ENCODE results near the gene RPS6KA5.
A peak's percentile ranks its signal among the peaks of the same experiment; 100 is the strongest.
"Not testable (repeated sequence)": the region's sequence is repeated elsewhere in the genome, so short reads cannot be mapped to it uniquely, and the experiment has no call there.

Gene RPS6KA5

GRCh38 chr14:90827919-90828610 lies 232.4 kb downstream of the RPS6KA5 start:
- peak; percentile 96 for DNase-seq

GRCh38 chr14:90823542-90823941 lies 236.9 kb downstream of the RPS6KA5 start:
- not testable (repeated sequence) for DNase-seq

GRCh38 chr14:90820958-90821357 lies 239.5 kb downstream of the RPS6KA5 start:
- peak; percentile 84 for DNase-seq

- DNase-seq: no peak
These were observed 240.6 kb downstream of the RPS6KA5 start for GRCh38 chr14:90819734-90820393.

GRCh38 chr14:90818715-90819114 lies 241.7 kb downstream of the RPS6KA5 start:
- no peak for DNase-seq

GRCh38 chr14:90816681-90817436 lies 243.6 kb downstream of the RPS6KA5 start:
- no peak for DNase-seq

GRCh38 chr14:90815822-90816662 lies 244.4 kb downstream of the RPS6KA5 start, which contains the start of gene TTC7B:
TTC7B (minus strand) TSS chr14:90816430; CDS start chr14:90816295, 135 bp downstream.
- DNase-seq: peak; percentile 70

GRCh38 chr14:90815572-90815821 lies 244.9 kb downstream of the RPS6KA5 start:
- no peak for DNase-seq

- DNase-seq: no peak
These were observed 245.5 kb downstream of the RPS6KA5 start for GRCh38 chr14:90814806-90815571.

GRCh38 chr14:90813442-90813841 lies 247.0 kb downstream of the RPS6KA5 start:
- no peak for DNase-seq

GRCh38 chr14:90812109-90812508 lies 248.3 kb downstream of the RPS6KA5 start:
- no peak for DNase-seq

GRCh38 chr14:90811641-90812040 lies 248.8 kb downstream of the RPS6KA5 start:
- DNase-seq: no peak

GRCh38 chr14:90810806-90811205 lies 249.6 kb downstream of the RPS6KA5 start:
- no peak for DNase-seq

- no peak for DNase-seq
These were observed 250.7 kb downstream of the RPS6KA5 start for GRCh38 chr14:90809530-90810312.

- no peak for DNase-seq
These were observed 251.5 kb downstream of the RPS6KA5 start for GRCh38 chr14:90808759-90809529.

GRCh38 chr14:90807060-90807459 lies 253.4 kb downstream of the RPS6KA5 start:
- DNase-seq: no peak

- no peak for DNase-seq
These were observed 254.5 kb downstream of the RPS6KA5 start for GRCh38 chr14:90805662-90806540.

GRCh38 chr14:90805084-90805391 lies 255.4 kb downstream of the RPS6KA5 start:
- no peak for DNase-seq

- no peak for DNase-seq
These were observed 256.0 kb downstream of the RPS6KA5 start for GRCh38 chr14:90804292-90805083.
